ENCODE data around the gene SYT14. TPM values are rescaled to one million over a fixed set of nuclear protein-coding genes. Genes with fewer than 3 reads are reported as not detected.
"Not testable (repeated sequence)": the region's sequence is repeated elsewhere in the genome, so short reads cannot be mapped to it uniquely, and the experiment has no call there.

SYT14 gene
- total and polyA plus RNA-seq, 2 experiments from 2014 or later, result 0.55 to 1.7 TPM

DNA sequence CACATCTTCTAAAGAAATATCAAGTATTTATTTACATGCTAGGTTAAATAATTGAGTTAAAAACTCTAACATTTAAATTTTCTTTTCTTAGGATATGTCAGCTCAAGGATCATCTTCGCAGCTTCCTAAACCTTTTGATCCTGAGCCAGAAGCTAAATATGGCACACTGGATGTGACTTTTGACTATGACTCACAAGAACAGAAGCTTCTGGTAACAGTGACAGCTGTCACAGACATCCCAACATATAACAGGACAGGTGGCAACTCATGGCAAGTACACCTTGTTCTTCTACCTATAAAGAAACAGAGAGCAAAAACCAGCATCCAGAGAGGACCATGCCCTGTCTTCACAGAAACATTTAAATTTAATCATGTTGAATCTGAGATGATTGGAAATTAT is 161.9 kb downstream of the SYT14 start:
- Histone ChIP-seq H2AFZ (0 out of 2 replicates have a peak overlapping the region, but pooled peaks have one; percentile 24), H3K4me1 (ENCODE audit: insufficient read depth) (no peaks in the 10 kb centered on the region), H3K9me2 (ENCODE audit: insufficient read depth) (no peaks in the 10 kb centered on the region), H3K36me3 (ENCODE audit: low read depth) (no peaks in the 10 kb centered on the region), H3K79me2 (ENCODE audit: insufficient read depth) (no peaks in the 10 kb centered on the region), H3K9me3 (ENCODE audit: low read depth) (no peaks in the 10 kb centered on the region), H3K4me2 (ENCODE audit: unreplicated experiment) (no peak overlapping the region), H3K27ac (no peak overlapping the region), H3K4me3 (no peak overlapping the region), H3K27me3 (replicated peaks; ENCODE audit: insufficient read depth) (no peaks in the 10 kb centered on the region), H3F3A (ENCODE audit: insufficient read depth) (no peaks in the 10 kb centered on the region), H3K9ac (no peak overlapping the region), H4K20me1 (ENCODE audit: insufficient read depth) (no peaks in the 10 kb centered on the region)
- TF ChIP-seq EZH2 (IDR thresholded peaks at IDR 0.05; ENCODE audit: insufficient read depth, poor library complexity, severe bottlenecking) (no peak), EZH2phosphoT487 (IDR thresholded peaks at IDR 0.05; ENCODE audit: insufficient read depth, low read depth) (no peak)
- DNase-seq, result no peak
- 38 to 43% methylated on average over 1 of the region's 1 CpG for WGBS, 2 experiments (ENCODE audit: low coverage in 1 of 2, low lambda C conversion rate in 2 of 2, missing lambda C conversion rate in 2 of 2)
- in situ Hi-C loops (cut with MboI), result no loop called here

DNA sequence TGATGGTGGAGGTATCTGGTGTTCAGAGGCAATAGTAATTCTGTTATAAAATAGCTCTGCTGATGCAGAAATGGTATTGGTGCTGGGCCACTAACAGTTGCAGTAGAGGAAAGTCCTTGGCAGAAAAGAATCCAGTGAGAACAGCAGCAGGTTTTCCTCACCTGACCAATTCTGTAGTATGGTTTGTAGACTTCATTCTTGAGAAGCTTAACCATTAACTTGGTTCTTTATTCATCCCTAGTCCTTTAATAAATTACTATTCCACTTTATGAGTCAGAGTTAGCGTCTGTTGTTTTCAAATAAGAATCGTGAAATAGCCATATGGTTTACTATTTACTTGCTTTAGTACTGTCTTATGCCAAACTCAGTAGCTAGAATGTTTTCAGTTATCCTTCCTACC is 166.1 kb downstream of the SYT14 start:
- H2AFZ ChIP-seq, result no peak overlapping the region
- H3K79me2 ChIP-seq (ENCODE audit: insufficient read depth), result no peaks in the 10 kb centered on the region
- no peak overlapping the region for H3K4me3 ChIP-seq
- H3K27ac ChIP-seq, result no peak overlapping the region
- DNase-seq, result no peak
- H3K9ac ChIP-seq, result no peak overlapping the region
- no peaks in the 10 kb centered on the region for H4K20me1 ChIP-seq (ENCODE audit: insufficient read depth)
- H3K36me3 ChIP-seq (ENCODE audit: low read depth), result no peaks in the 10 kb centered on the region
- in situ Hi-C loops (cut with MboI), result no loop called here
- H3F3A ChIP-seq (ENCODE audit: insufficient read depth), result no peaks in the 10 kb centered on the region
- no peaks in the 10 kb centered on the region for H3K4me1 ChIP-seq (ENCODE audit: insufficient read depth)
- H3K9me2 ChIP-seq (ENCODE audit: insufficient read depth), result no peaks in the 10 kb centered on the region
- 39 to 50% methylated on average over 2 of the region's 2 CpGs for WGBS, 2 experiments (ENCODE audit: low coverage in 1 of 2, low lambda C conversion rate in 2 of 2, missing lambda C conversion rate in 2 of 2)
- no peaks in the 10 kb centered on the region for H3K9me3 ChIP-seq (ENCODE audit: low read depth)
- H3K4me2 ChIP-seq (ENCODE audit: unreplicated experiment), result no peak overlapping the region
- no peaks in the 10 kb centered on the region for H3K27me3 ChIP-seq (replicated peaks; ENCODE audit: insufficient read depth)
- TF ChIP-seq EZH2 (IDR thresholded peaks at IDR 0.05; ENCODE audit: insufficient read depth, poor library complexity, severe bottlenecking), result no peak
- TF ChIP-seq EZH2phosphoT487 (IDR thresholded peaks at IDR 0.05; ENCODE audit: insufficient read depth, low read depth), result no peak

- in situ Hi-C loops (cut with MboI); DNase-seq; H2AFZ ChIP-seq; H3K27ac ChIP-seq; H3K9ac ChIP-seq; H3K4me1 ChIP-seq (ENCODE audit: insufficient read depth); H3K4me3 ChIP-seq; H3K79me2 ChIP-seq (ENCODE audit: insufficient read depth); H4K20me1 ChIP-seq (ENCODE audit: insufficient read depth); H3F3A ChIP-seq (ENCODE audit: insufficient read depth); H3K4me2 ChIP-seq (ENCODE audit: unreplicated experiment); H3K27me3 ChIP-seq (replicated peaks; ENCODE audit: insufficient read depth); H3K9me2 ChIP-seq (ENCODE audit: insufficient read depth); H3K36me3 ChIP-seq (ENCODE audit: low read depth); H3K9me3 ChIP-seq (ENCODE audit: low read depth): not testable (repeated sequence)
- WGBS, 2 experiments (ENCODE audit: low coverage in 1 of 2, low lambda C conversion rate in 2 of 2, missing lambda C conversion rate in 2 of 2), result 81 to 90% methylated on average over 9 of the region's 9 CpGs
Measured at GRCh38 chr1:210112906-210113305, 174.9 kb downstream of the SYT14 start.

DNA sequence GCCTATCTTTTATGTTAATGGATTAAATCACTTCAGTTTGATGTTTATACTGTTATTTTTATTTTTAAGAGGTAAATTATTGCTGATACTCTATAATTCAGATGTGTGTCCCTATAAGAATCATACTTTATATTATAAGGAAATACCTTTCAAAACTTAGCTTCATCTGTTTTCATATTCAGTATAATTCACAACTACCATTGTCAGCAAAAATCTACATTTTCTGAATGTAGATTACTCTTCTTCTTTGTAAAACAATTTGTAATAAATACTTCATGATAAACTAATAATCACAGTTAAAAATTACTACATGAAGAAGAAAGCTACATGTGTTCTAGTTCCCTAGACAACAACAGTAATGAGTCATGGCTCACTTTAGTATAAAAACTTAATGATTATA is 179.2 kb downstream of the SYT14 start:
- Histone ChIP-seq H4K20me1 (ENCODE audit: insufficient read depth) (no peaks in the 10 kb centered on the region), H3K4me1 (ENCODE audit: insufficient read depth) (no peaks in the 10 kb centered on the region), H2AFZ (no peak overlapping the region), H3K36me3 (ENCODE audit: low read depth) (no peaks in the 10 kb centered on the region), H3K9me3 (ENCODE audit: low read depth) (no peaks in the 10 kb centered on the region), H3K9ac (no peak overlapping the region), H3K27me3 (replicated peaks; ENCODE audit: insufficient read depth) (no peaks in the 10 kb centered on the region), H3K4me2 (ENCODE audit: unreplicated experiment) (no peak overlapping the region), H3K4me3 (no peak overlapping the region), H3K79me2 (ENCODE audit: insufficient read depth) (no peaks in the 10 kb centered on the region), H3K9me2 (ENCODE audit: insufficient read depth) (no peaks in the 10 kb centered on the region), H3K27ac (no peak overlapping the region), H3F3A (ENCODE audit: insufficient read depth) (no peaks in the 10 kb centered on the region)
- peak; percentile 10 for DNase-seq
- in situ Hi-C loops (cut with MboI), result no loop called here
- TF ChIP-seq EZH2phosphoT487 (IDR thresholded peaks at IDR 0.05; ENCODE audit: insufficient read depth, low read depth) (no peak), EZH2 (IDR thresholded peaks at IDR 0.05; ENCODE audit: insufficient read depth, poor library complexity, severe bottlenecking) (no peak)

DNA sequence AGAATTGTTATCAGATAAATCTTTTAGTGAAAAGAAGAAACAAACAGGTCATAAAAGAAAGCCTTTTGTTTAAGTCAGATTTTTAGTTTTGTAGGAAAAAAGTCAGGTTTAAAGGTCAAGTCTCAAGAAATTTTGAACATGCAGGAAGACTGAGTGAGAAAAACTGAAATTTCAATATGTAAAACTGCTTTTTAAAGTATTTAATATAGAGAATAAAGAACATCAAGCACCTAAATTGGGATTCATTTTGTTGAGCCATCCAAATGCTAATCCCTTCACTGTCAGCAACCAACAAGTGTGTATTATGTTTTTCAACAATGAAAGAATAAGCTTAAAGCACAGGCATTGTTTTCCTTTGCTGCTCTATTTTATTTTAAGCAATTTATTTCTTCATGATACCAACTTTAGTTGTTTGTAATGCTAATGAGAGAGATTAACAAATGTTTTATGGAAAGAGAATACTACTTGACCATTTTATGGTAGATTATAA is 179.7 kb downstream of the SYT14 start:
- in situ Hi-C loops (cut with MboI), result no loop called here
- Histone ChIP-seq H3K27me3 (replicated peaks; ENCODE audit: insufficient read depth) (no peaks in the 10 kb centered on the region), H3K4me2 (ENCODE audit: unreplicated experiment) (no peak overlapping the region), H3K9me2 (ENCODE audit: insufficient read depth) (no peaks in the 10 kb centered on the region), H3K79me2 (ENCODE audit: insufficient read depth) (no peaks in the 10 kb centered on the region), H3K27ac (no peak overlapping the region), H4K20me1 (ENCODE audit: insufficient read depth) (no peaks in the 10 kb centered on the region), H3K9me3 (ENCODE audit: low read depth) (no peaks in the 10 kb centered on the region), H3K4me1 (ENCODE audit: insufficient read depth) (no peaks in the 10 kb centered on the region), H2AFZ (no peak overlapping the region), H3F3A (ENCODE audit: insufficient read depth) (no peaks in the 10 kb centered on the region), H3K36me3 (ENCODE audit: low read depth) (no peaks in the 10 kb centered on the region), H3K9ac (no peak overlapping the region), H3K4me3 (no peak overlapping the region)
- no peak for TF ChIP-seq EZH2phosphoT487 (IDR thresholded peaks at IDR 0.05; ENCODE audit: insufficient read depth, low read depth)
- TF ChIP-seq EZH2 (IDR thresholded peaks at IDR 0.05; ENCODE audit: insufficient read depth, poor library complexity, severe bottlenecking), result no peak
- DNase-seq, result no peak

All from GM23248 (cell line).